GM19238 (cell line): ENCODE results near the gene CARD18.

Source experiments
- DNase-seq: peaks from one replicate; pipeline ENCODE4 v3.0.0; 2011; ENCODE audit warnings: low spot score; ENCODE audit not compliant: insufficient read length

CARD18 gene

GRCh38 chr11:105139669-105140068 lies at the start of gene CARD18:
CARD18 (minus strand) TSS chr11:105139769; CDS start chr11:105139726, 43 bp downstream.
- no peak for DNase-seq

- DNase-seq: no peak
Measured at GRCh38 chr11:105183987-105184386, 44.4 kb upstream of the CARD18 start.

GRCh38 chr11:105183426-105183825 lies 43.9 kb upstream of the CARD18 start:
- no peak for DNase-seq

GRCh38 chr11:105181521-105181920 lies 42.0 kb upstream of the CARD18 start:
- DNase-seq: no peak

GRCh38 chr11:105181100-105181499 lies 41.5 kb upstream of the CARD18 start:
- DNase-seq: no peak

GRCh38 chr11:105179542-105180278 lies 40.1 kb upstream of the CARD18 start:
- DNase-seq: no peak

GRCh38 chr11:105177658-105178057 lies 38.1 kb upstream of the CARD18 start:
- no peak for DNase-seq

GRCh38 chr11:105168457-105168856 lies 28.9 kb upstream of the CARD18 start:
- DNase-seq: no peak

- DNase-seq: no peak
Measured at GRCh38 chr11:105167244-105167643, 27.7 kb upstream of the CARD18 start.

GRCh38 chr11:105164208-105164607 lies 24.6 kb upstream of the CARD18 start:
- DNase-seq: no peak

GRCh38 chr11:105162506-105162905 lies 22.9 kb upstream of the CARD18 start:
- no peak for DNase-seq

GRCh38 chr11:105158436-105158835 lies 18.9 kb upstream of the CARD18 start:
- DNase-seq: no peak

GRCh38 chr11:105156720-105157119 lies 17.2 kb upstream of the CARD18 start:
- DNase-seq: no peak

- no peak for DNase-seq
Measured at GRCh38 chr11:105156231-105156630, 16.7 kb upstream of the CARD18 start.

- DNase-seq: no peak
Measured at GRCh38 chr11:105155679-105156078, 16.1 kb upstream of the CARD18 start.

- no peak for DNase-seq
Measured at GRCh38 chr11:105153392-105153791, 13.8 kb upstream of the CARD18 start.

GRCh38 chr11:105152560-105152959 lies 13.0 kb upstream of the CARD18 start:
- no peak for DNase-seq

- DNase-seq: no peak
Measured at GRCh38 chr11:105152021-105152512, 12.5 kb upstream of the CARD18 start.

- no peak for DNase-seq
Measured at GRCh38 chr11:105149477-105149876, 9.9 kb upstream of the CARD18 start.

GRCh38 chr11:105148241-105148640 lies 8.7 kb upstream of the CARD18 start:
- DNase-seq: no peak

- no peak for DNase-seq
Measured at GRCh38 chr11:105144887-105145286, 5.3 kb upstream of the CARD18 start.

GRCh38 chr11:105142167-105142566 lies 2.6 kb upstream of the CARD18 start:
- no peak for DNase-seq

- no peak for DNase-seq
Measured at GRCh38 chr11:105137286-105137685, 2.3 kb downstream of the CARD18 start.
